NCI-H187 (cell line): ENCODE measurements around the gene RNFT2.
"Not testable (repeated sequence)": the region's sequence is repeated elsewhere in the genome, so short reads cannot be mapped to it uniquely, and the experiment has no call there.

Experiments used
- DNase-seq, 2 experiments: peaks; one replicate each; lab custom pipeline; 2025; lab: John Stamatoyannopoulos, UW

Gene RNFT2

GRCh38 chr12:116744766-116745165, 6.7 kb downstream of the RNFT2 start:
- no peak for DNase-seq

GRCh38 chr12:116745554-116745953, 7.4 kb downstream of the RNFT2 start:
- no peak for DNase-seq

- no peak for DNase-seq
Measured at GRCh38 chr12:116749884-116750283, 11.8 kb downstream of the RNFT2 start.

GRCh38 chr12:116750298-116750697, 12.2 kb downstream of the RNFT2 start:
- DNase-seq, result no peak

GRCh38 chr12:116754097-116754496, 16.0 kb downstream of the RNFT2 start:
- not testable (repeated sequence) for DNase-seq

- DNase-seq, result not testable (repeated sequence)
Measured at GRCh38 chr12:116754783-116755182, 16.7 kb downstream of the RNFT2 start.

GRCh38 chr12:116759783-116760621, 21.9 kb downstream of the RNFT2 start:
- DNase-seq, result no peak

GRCh38 chr12:116760622-116761020, 22.5 kb downstream of the RNFT2 start:
- DNase-seq, result no peak

GRCh38 chr12:116761499-116761898, 23.4 kb downstream of the RNFT2 start:
- DNase-seq, result no peak

- DNase-seq, result no peak
Measured at GRCh38 chr12:116765271-116765670, 27.2 kb downstream of the RNFT2 start.

- no peak for DNase-seq
Measured at GRCh38 chr12:116766285-116766684, 28.2 kb downstream of the RNFT2 start.

GRCh38 chr12:116766746-116767145, 28.6 kb downstream of the RNFT2 start:
- no peak for DNase-seq

- no peak for DNase-seq
Measured at GRCh38 chr12:116771651-116772050, 33.5 kb downstream of the RNFT2 start.

GRCh38 chr12:116773276-116773731, 35.2 kb downstream of the RNFT2 start:
- no peak for DNase-seq

GRCh38 chr12:116774020-116774419, 35.9 kb downstream of the RNFT2 start:
- no peak for DNase-seq

- DNase-seq, result peak in 1 of 2 experiments; percentile 37
Measured at GRCh38 chr12:116777245-116777644, 39.1 kb downstream of the RNFT2 start.

- DNase-seq, result no peak
Measured at GRCh38 chr12:116779597-116779996, 41.5 kb downstream of the RNFT2 start.

GRCh38 chr12:116780942-116781341, 42.8 kb downstream of the RNFT2 start:
- DNase-seq, result no peak

- DNase-seq, result peak; percentile 39 to 67
Measured at GRCh38 chr12:116783525-116784237, 45.6 kb downstream of the RNFT2 start.

- DNase-seq, result no peak
Measured at GRCh38 chr12:116784238-116784612, 46.1 kb downstream of the RNFT2 start.

- not testable (repeated sequence) for DNase-seq
Measured at GRCh38 chr12:116789562-116789961, 51.4 kb downstream of the RNFT2 start.

- no peak for DNase-seq
Measured at GRCh38 chr12:116790066-116790465, 52.0 kb downstream of the RNFT2 start.

GRCh38 chr12:116792403-116792802, 54.3 kb downstream of the RNFT2 start:
- no peak for DNase-seq
